ENCODE results near the gene ADGRF5.

Gene ADGRF5

GRCh38 chr6:46915380-46915779 is 6.4 kb downstream of the ADGRF5 start:
- no peaks in the 10 kb centered on the region for H3K79me2 ChIP-seq (ENCODE audit: low read length)
- TF ChIP-seq CTCF (IDR thresholded peaks at IDR 0.05; ENCODE audit: low read length), result no peak
- TF ChIP-seq EZH2 (optimal IDR thresholded peaks at IDR 0.05; ENCODE audit: low read depth, low read length), result no peak
- no peak for TF ChIP-seq EZH2phosphoT487 (IDR thresholded peaks at IDR 0.05; ENCODE audit: low read length)
- H3K9me2 ChIP-seq (replicated peaks; ENCODE audit: insufficient read depth, low read length), result no peaks in the 10 kb centered on the region

GRCh38 chr6:46914279-46914810 is 7.4 kb downstream of the ADGRF5 start:
- TF ChIP-seq EZH2 (optimal IDR thresholded peaks at IDR 0.05; ENCODE audit: low read depth, low read length) (no peak), EZH2phosphoT487 (IDR thresholded peaks at IDR 0.05; ENCODE audit: low read length) (no peak), CTCF (IDR thresholded peaks at IDR 0.05; ENCODE audit: low read length) (no peak)
- H2AFZ ChIP-seq (ENCODE audit: low read length), result no peak overlapping the region
- H3K4me1 ChIP-seq (ENCODE audit: low read length), result no peaks in the 10 kb centered on the region
- no peaks in the 10 kb centered on the region for H4K20me1 ChIP-seq (ENCODE audit: insufficient read depth, low read length)
- no peaks in the 10 kb centered on the region for H3F3A ChIP-seq (ENCODE audit: insufficient read depth, low read length)
- DNase-seq, result no peak
- no peaks in the 10 kb centered on the region for H3K9me3 ChIP-seq (replicated peaks; ENCODE audit: insufficient read depth, low read length)
- H3K9ac ChIP-seq (ENCODE audit: low read length), result no peak overlapping the region
- H3K27me3 ChIP-seq (replicated peaks; ENCODE audit: insufficient read depth, low read length), result no peaks in the 10 kb centered on the region
- no peak overlapping the region for H3K27ac ChIP-seq (ENCODE audit: low read length)
- no peaks in the 10 kb centered on the region for H3K9me2 ChIP-seq (replicated peaks; ENCODE audit: insufficient read depth, low read length)
- no peaks in the 10 kb centered on the region for H3K79me2 ChIP-seq (ENCODE audit: low read length)
- H3K4me2 ChIP-seq (ENCODE audit: low read depth, low read length), result no peak overlapping the region
- no peak overlapping the region for H3K4me3 ChIP-seq (ENCODE audit: low read length)
- no peaks in the 10 kb centered on the region for H3K36me3 ChIP-seq (replicated peaks; ENCODE audit: insufficient read depth, low read length)

More at GRCh38 chr6:46915380-46915779, 6.4 kb downstream of the ADGRF5 start:
- no peak overlapping the region for H3K4me2 ChIP-seq (ENCODE audit: low read depth, low read length)
- H3K4me1 ChIP-seq (ENCODE audit: low read length), result no peaks in the 10 kb centered on the region
- no peaks in the 10 kb centered on the region for H3K9me3 ChIP-seq (replicated peaks; ENCODE audit: insufficient read depth, low read length)
- no peak for DNase-seq
- no peaks in the 10 kb centered on the region for H3K36me3 ChIP-seq (replicated peaks; ENCODE audit: insufficient read depth, low read length)
- no peaks in the 10 kb centered on the region for H3F3A ChIP-seq (ENCODE audit: insufficient read depth, low read length)
- H3K27me3 ChIP-seq (replicated peaks; ENCODE audit: insufficient read depth, low read length), result no peaks in the 10 kb centered on the region
- no peak overlapping the region for H3K27ac ChIP-seq (ENCODE audit: low read length)
- no peaks in the 10 kb centered on the region for H4K20me1 ChIP-seq (ENCODE audit: insufficient read depth, low read length)
- no peak overlapping the region for H3K9ac ChIP-seq (ENCODE audit: low read length)
- no peak overlapping the region for H3K4me3 ChIP-seq (ENCODE audit: low read length)
- no peak overlapping the region for H2AFZ ChIP-seq (ENCODE audit: low read length)

- Histone ChIP-seq H4K20me1 (ENCODE audit: insufficient read depth, low read length) (no peaks in the 10 kb centered on the region), H3K27me3 (replicated peaks; ENCODE audit: insufficient read depth, low read length) (no peaks in the 10 kb centered on the region), H3K9ac (ENCODE audit: low read length) (no peak overlapping the region), H3K9me2 (replicated peaks; ENCODE audit: insufficient read depth, low read length) (no peaks in the 10 kb centered on the region), H3K27ac (ENCODE audit: low read length) (no peak overlapping the region), H3K4me1 (ENCODE audit: low read length) (no peaks in the 10 kb centered on the region), H3K36me3 (replicated peaks; ENCODE audit: insufficient read depth, low read length) (no peaks in the 10 kb centered on the region), H3F3A (ENCODE audit: insufficient read depth, low read length) (no peaks in the 10 kb centered on the region), H3K79me2 (ENCODE audit: low read length) (no peaks in the 10 kb centered on the region), H2AFZ (ENCODE audit: low read length) (no peak overlapping the region), H3K9me3 (replicated peaks; ENCODE audit: insufficient read depth, low read length) (no peaks in the 10 kb centered on the region), H3K4me3 (ENCODE audit: low read length) (no peak overlapping the region), H3K4me2 (ENCODE audit: low read depth, low read length) (no peak overlapping the region)
- DNase-seq, result no peak
- TF ChIP-seq CTCF (IDR thresholded peaks at IDR 0.05; ENCODE audit: low read length), result no peak
- no peak for TF ChIP-seq EZH2 (optimal IDR thresholded peaks at IDR 0.05; ENCODE audit: low read depth, low read length)
- TF ChIP-seq EZH2phosphoT487 (IDR thresholded peaks at IDR 0.05; ENCODE audit: low read length), result no peak
These were observed 12.4 kb downstream of the ADGRF5 start for GRCh38 chr6:46909371-46909770.

All from MM.1S (cell line).